HepG2 (cell line): ENCODE data around the gene C1QTNF12. TPM values are rescaled to one million over a fixed set of nuclear protein-coding genes. Genes with fewer than 3 reads are reported as not detected.
A peak's percentile ranks its signal among the peaks of the same experiment; 100 is the strongest.

ENCODE experiments used
- AGO2 ChIP-seq: fragments of 200-400 bp; formaldehyde crosslinking; optimal IDR thresholded peaks from 2 replicates; pipeline ENCODE3; 2017; ENCODE audit warnings: mild to moderate bottlenecking, low read depth, low read length, moderate library complexity
- BATF2 ChIP-seq: sonication (generic); formaldehyde crosslinking; IDR thresholded peaks from 2 replicates; pipeline ENCODE4 v1.8.0; 2022; ENCODE audit warnings: mild to moderate bottlenecking, missing genetic modification reagents, moderate library complexity
- CEBPB ChIP-seq: IDR thresholded peaks from 2 replicates; pipeline ENCODE4 v1.6.1; 2011; ENCODE audit warnings: low read depth, low read length, improper control_type of control experiment, borderline replicate concordance
- FOXO1 ChIP-seq: sonication (generic); formaldehyde crosslinking; IDR thresholded peaks from 2 replicates; pipeline ENCODE4 v1.4.0; 2020; ENCODE audit warnings: missing genetic modification reagents
- HNRNPH1 ChIP-seq: fragments of 200-400 bp; formaldehyde crosslinking; optimal IDR thresholded peaks from 2 replicates; pipeline ENCODE3; 2017; ENCODE audit warnings: mild to moderate bottlenecking, low read depth, low read length
- IRX3 ChIP-seq: sonication (generic); formaldehyde crosslinking; IDR thresholded peaks from 2 replicates; pipeline ENCODE4 v1.8.1; 2023; ENCODE audit warnings: mild to moderate bottlenecking, low read depth, missing genetic modification reagents, borderline replicate concordance
- KAT8 ChIP-seq: IDR thresholded peaks from 2 replicates; pipeline ENCODE4 v1.6.1; 2016; ENCODE audit warnings: missing genetic modification reagents, missing compliant biosample characterization
- LCORL ChIP-seq, 2 experiments: fragments of 450-650 bp in 1 of 2; sonication (generic) in 1 of 2; formaldehyde crosslinking in 1 of 2; IDR thresholded peaks; 2 replicates each; pipeline versions ENCODE4 v1.5.0 to v1.6.1; 2017 to 2020; ENCODE audit warnings: antibody characterized with exemption in 1 of 2, missing genetic modification reagents in 1 of 2
- MIXL1 ChIP-seq: IDR thresholded peaks from 2 replicates; pipeline ENCODE4 v1.6.1; 2016
- NR1H2 ChIP-seq: sonication (generic); formaldehyde crosslinking; IDR thresholded peaks from 2 replicates; pipeline ENCODE4 v1.8.1; 2022; ENCODE audit warnings: low read depth, missing genetic modification reagents, borderline replicate concordance
- RARA ChIP-seq: IDR thresholded peaks from 2 replicates; pipeline ENCODE4 v1.6.1; 2016; ENCODE audit warnings: missing genetic modification reagents, missing compliant biosample characterization
- RBM22 ChIP-seq: fragments of 200-400 bp; formaldehyde crosslinking; optimal IDR thresholded peaks from 2 replicates; pipeline ENCODE3; 2017; ENCODE audit warnings: mild to moderate bottlenecking, low read length, moderate library complexity
- SATB2 ChIP-seq: sonication (generic); formaldehyde crosslinking; IDR thresholded peaks from 2 replicates; pipeline ENCODE4 v1.5.0; 2020; ENCODE audit warnings: missing genetic modification reagents
- SIX4 ChIP-seq: sonication (generic); formaldehyde crosslinking; IDR thresholded peaks from 2 replicates; pipeline ENCODE4 v1.4.0; 2020; ENCODE audit warnings: missing genetic modification reagents
- TOE1 ChIP-seq: sonication (generic); formaldehyde crosslinking; IDR thresholded peaks from 2 replicates; pipeline ENCODE4 v1.4.0; 2020; ENCODE audit warnings: mild to moderate bottlenecking, missing genetic modification reagents
- ZBTB44 ChIP-seq: sonication (generic); formaldehyde crosslinking; IDR thresholded peaks from 2 replicates; pipeline ENCODE4 v1.4.0; 2020; ENCODE audit warnings: missing genetic modification reagents
- ZNF20 ChIP-seq: sonication (generic); formaldehyde crosslinking; IDR thresholded peaks from 2 replicates; pipeline ENCODE4 v1.4.0; 2020; ENCODE audit warnings: mild to moderate bottlenecking, moderate library complexity, missing genetic modification reagents
- ZNF225 ChIP-seq: sonication (generic); formaldehyde crosslinking; IDR thresholded peaks from 2 replicates; pipeline ENCODE4 v1.4.0; 2020; ENCODE audit warnings: mild to moderate bottlenecking, missing genetic modification reagents
- ZNF331 ChIP-seq: sonication (generic); formaldehyde crosslinking; IDR thresholded peaks from 2 replicates; pipeline ENCODE4 v1.4.0; 2020; ENCODE audit warnings: missing genetic modification reagents
- ZNF546 ChIP-seq: sonication (generic); formaldehyde crosslinking; conservative IDR thresholded peaks from 2 replicates; pipeline ENCODE4 v1.8.1; 2023; ENCODE audit warnings: mild to moderate bottlenecking, missing genetic modification reagents
- ZNF788 ChIP-seq: sonication (generic); formaldehyde crosslinking; IDR thresholded peaks from 2 replicates; pipeline ENCODE4 v1.5.0; 2020; ENCODE audit warnings: mild to moderate bottlenecking, missing genetic modification reagents, borderline replicate concordance
- ZNF891 ChIP-seq: sonication (generic); formaldehyde crosslinking; IDR thresholded peaks from 2 replicates; pipeline ENCODE4 v1.5.0; 2020; ENCODE audit warnings: mild to moderate bottlenecking, missing genetic modification reagents
- polyA plus RNA-seq, 8 experiments: library from polyadenylated mRNA; depleted of rRNA in 3 of 8; stranded (reverse) in 7 of 8; unstranded in 1 of 8; fragments of >200 nt; fragmentation: Illumina TruSeq in 4 of 8; extraction: Trizol in 4 of 8; gene quantifications; 2 replicates each; pipeline versions ENCODE4 v1.2.1 to v1.2.3, GENCODE V29; 2011 to 2016; ENCODE audit warnings: low read depth in 4 of 8, missing spikeins in 1 of 8, mixed read lengths in 1 of 8; ENCODE audit not compliant: insufficient read depth in 1 of 8
- total RNA-seq, 5 experiments: library from RNA; depleted of rRNA; stranded (reverse); fragments of >200 nt; fragmentation: Illumina TruSeq; extraction: Trizol; gene quantifications; 2 replicates each; pipeline ENCODE4 v1.2.3, GENCODE V29; 2016; ENCODE audit warnings: low read depth in 1 of 5
- TF ChIP-seq, protein P1 (sequence below): sonication (generic); formaldehyde crosslinking; conservative IDR thresholded peaks from 2 replicates; pipeline ENCODE4 v1.8.1; 2023; ENCODE audit warnings: missing genetic modification reagents
- TF ChIP-seq, protein P2 (sequence below): IDR thresholded peaks from 2 replicates; pipeline ENCODE4 v1.6.1; 2016; ENCODE audit warnings: low read depth, control low read depth

C1QTNF12 gene
- total and polyA plus RNA-seq, 2 of the 13 experiments (the other 11 are each of a cell fraction or from before 2014, with no cell fraction given), result 0.18 to 0.64 TPM

DNA sequence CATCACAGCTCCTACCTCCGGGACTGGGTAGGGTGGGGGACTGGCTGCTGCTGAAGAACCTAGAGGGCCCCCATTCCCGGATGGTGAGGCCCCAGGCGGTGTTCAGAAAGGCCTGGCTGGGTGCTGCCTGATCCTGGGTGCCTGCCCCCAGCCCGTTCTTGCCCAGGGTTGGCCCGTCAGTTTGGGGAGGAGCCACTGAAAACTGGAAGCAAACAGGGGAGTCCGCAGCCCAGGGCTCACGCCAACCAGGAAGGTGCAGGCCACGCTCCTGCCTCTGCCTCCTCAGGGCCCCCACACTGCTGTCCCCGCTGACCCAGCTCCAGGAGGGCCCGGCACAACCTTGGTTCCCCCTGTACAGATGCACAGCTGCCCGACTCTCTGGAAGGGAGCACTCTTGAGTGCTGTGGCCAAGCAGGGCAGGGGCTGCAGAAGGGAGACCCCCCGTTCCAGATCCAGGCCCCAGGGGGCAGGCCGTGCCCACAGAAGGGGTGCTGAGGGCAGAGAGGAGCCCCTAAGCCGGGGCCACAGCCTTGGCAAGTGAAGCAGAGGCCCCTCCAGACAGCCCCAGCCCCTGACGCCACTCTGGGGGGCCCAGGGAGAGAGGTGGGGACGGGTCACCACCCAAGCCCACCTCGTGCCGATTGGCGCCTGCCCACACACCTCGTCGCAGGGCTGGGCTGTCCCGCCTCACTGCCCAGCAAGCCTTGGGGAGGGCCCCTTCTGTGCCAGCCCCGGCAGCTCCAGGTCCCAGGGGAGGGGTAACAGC is 5.5 kb downstream of the C1QTNF12 start (continued):
- TF ChIP-seq, protein P1, sequence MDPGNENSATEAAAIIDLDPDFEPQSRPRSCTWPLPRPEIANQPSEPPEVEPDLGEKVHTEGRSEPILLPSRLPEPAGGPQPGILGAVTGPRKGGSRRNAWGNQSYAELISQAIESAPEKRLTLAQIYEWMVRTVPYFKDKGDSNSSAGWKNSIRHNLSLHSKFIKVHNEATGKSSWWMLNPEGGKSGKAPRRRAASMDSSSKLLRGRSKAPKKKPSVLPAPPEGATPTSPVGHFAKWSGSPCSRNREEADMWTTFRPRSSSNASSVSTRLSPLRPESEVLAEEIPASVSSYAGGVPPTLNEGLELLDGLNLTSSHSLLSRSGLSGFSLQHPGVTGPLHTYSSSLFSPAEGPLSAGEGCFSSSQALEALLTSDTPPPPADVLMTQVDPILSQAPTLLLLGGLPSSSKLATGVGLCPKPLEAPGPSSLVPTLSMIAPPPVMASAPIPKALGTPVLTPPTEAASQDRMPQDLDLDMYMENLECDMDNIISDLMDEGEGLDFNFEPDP, result 0 out of 2 replicates have a peak, but pooled peaks have one; percentile 39
- TF ChIP-seq ZNF891 (CRISPR knock-in tag) (no peak), SIX4 (no peak), FOXO1 (CRISPR knock-in tag) (peak; percentile 20; the same call in 1 of the 2 replicates), HNRNPH1 (no peak), RARA (0 out of 2 replicates have a peak, but pooled peaks have one; percentile 6), BATF2 (CRISPR knock-in tag) (no peak), ZNF225 (CRISPR knock-in tag) (no peak), TOE1 (CRISPR knock-in tag) (no peak), LCORL (IDR thresholded peaks at IDR 0.05) (no peak), LCORL (CRISPR knock-in tag; IDR thresholded peaks at IDR 0.05) (0 out of 2 replicates have a peak, but pooled peaks have one; percentile 28), ZBTB44 (CRISPR knock-in tag) (no peak), AGO2 (no peak), ZNF788 (CRISPR knock-in tag) (no peak), ZNF331 (CRISPR knock-in tag) (0 out of 2 replicates have a peak, but pooled peaks have one; percentile 12), ZNF20 (CRISPR knock-in tag) (no peak), KAT8 (CRISPR knock-in tag) (0 out of 2 replicates have a peak, but pooled peaks have one; percentile 27), NR1H2 (no peak), SATB2 (CRISPR knock-in tag) (no peak), ZNF546 (CRISPR knock-in tag) (no peak), RBM22 (no peak), CEBPB (no peak), MIXL1 (CRISPR knock-in tag) (no peak), IRX3 (no peak)
- TF ChIP-seq, protein P2, sequence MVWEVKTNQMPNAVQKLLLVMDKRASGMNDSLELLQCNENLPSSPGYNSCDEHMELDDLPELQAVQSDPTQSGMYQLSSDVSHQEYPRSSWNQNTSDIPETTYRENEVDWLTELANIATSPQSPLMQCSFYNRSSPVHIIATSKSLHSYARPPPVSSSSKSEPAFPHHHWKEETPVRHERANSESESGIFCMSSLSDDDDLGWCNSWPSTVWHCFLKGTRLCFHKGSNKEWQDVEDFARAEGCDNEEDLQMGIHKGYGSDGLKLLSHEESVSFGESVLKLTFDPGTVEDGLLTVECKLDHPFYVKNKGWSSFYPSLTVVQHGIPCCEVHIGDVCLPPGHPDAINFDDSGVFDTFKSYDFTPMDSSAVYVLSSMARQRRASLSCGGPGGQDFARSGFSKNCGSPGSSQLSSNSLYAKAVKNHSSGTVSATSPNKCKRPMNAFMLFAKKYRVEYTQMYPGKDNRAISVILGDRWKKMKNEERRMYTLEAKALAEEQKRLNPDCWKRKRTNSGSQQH, result no peak
